Smooth muscle cell (in vitro differentiated cells): ENCODE data around the gene FANCC. TPM values are rescaled to one million over a fixed set of nuclear protein-coding genes. Genes with fewer than 3 reads are reported as not detected.
A peak's percentile ranks its signal among the peaks of the same experiment; 100 is the strongest.

Experiments used
- DNase-seq: peaks from one replicate; lab custom pipeline; 2025; ENCODE audit not compliant: unreplicated experiment; lab: John Stamatoyannopoulos, UW
- H2AFZ ChIP-seq: fragments of 200-600 bp; sonication (generic); 2 replicates; pipeline ENCODE4 v1.6.0; 2016; ENCODE audit warnings: antibody characterized with exemption, low read depth, mild to moderate bottlenecking
- H3F3A ChIP-seq: fragments of 200-600 bp; sonication (generic); 2 replicates; pipeline ENCODE4 v1.6.0; 2017; ENCODE audit warnings: antibody characterized with exemption, low read depth
- H3K27ac ChIP-seq: fragments of 200-600 bp; sonication (generic); 2 replicates; pipeline ENCODE4 v1.5.1; 2016; ENCODE audit warnings: low read depth, mild to moderate bottlenecking
- H3K27me3 ChIP-seq: fragments of 200-600 bp; sonication (generic); 2 replicates; pipeline ENCODE4 v1.6.1; 2016; ENCODE audit warnings: low read depth, mild to moderate bottlenecking
- H3K36me3 ChIP-seq: fragments of 200-600 bp; sonication (generic); 2 replicates; pipeline ENCODE4 v1.5.1; 2016; ENCODE audit warnings: low read depth
- H3K4me1 ChIP-seq: fragments of 200-600 bp; sonication (generic); 2 replicates; pipeline ENCODE4 v1.5.1; 2016; ENCODE audit warnings: low read depth
- H3K4me2 ChIP-seq: fragments of 200-600 bp; sonication (generic); 2 replicates; pipeline ENCODE4 v1.6.0; 2016; ENCODE audit warnings: mild to moderate bottlenecking
- H3K4me3 ChIP-seq: fragments of 200-600 bp; sonication (generic); 2 replicates; pipeline ENCODE4 v1.5.1; 2016; ENCODE audit warnings: mild to moderate bottlenecking
- H3K79me2 ChIP-seq: fragments of 200-600 bp; sonication (generic); 2 replicates; pipeline ENCODE4 v1.6.0; 2016; ENCODE audit warnings: low read depth, mild to moderate bottlenecking
- H3K9ac ChIP-seq: fragments of 200-600 bp; sonication (generic); 2 replicates; pipeline ENCODE4 v1.6.0; 2016; ENCODE audit warnings: low read depth
- H3K9me3 ChIP-seq: fragments of 200-600 bp; sonication (generic); replicated peaks from 2 replicates; pipeline ENCODE4 v1.5.1; 2016; ENCODE audit warnings: low read depth
- H4K20me1 ChIP-seq: fragments of 200-600 bp; sonication (generic); 2 replicates; pipeline ENCODE4 v1.6.0; 2016; ENCODE audit warnings: low read depth
- WGBS: methylation state at CpG from one replicate; pipeline ENCODE4 v1.1.7; 2016; ENCODE audit warnings: low lambda C conversion rate; 5-methylcytosine and 5-hydroxymethylcytosine counted together
- microRNA counts: library from miRNA; unstranded; fragments of <30 nt; microRNA quantifications from one replicate; lab custom pipeline; 2016
- microRNA-seq: library from miRNA; unstranded; fragments of <30 nt; microRNA quantifications from one replicate; pipeline ENCODE4, GENCODE V29; 2016; ENCODE audit warnings: borderline number of aligned reads
- polyA plus RNA-seq: library from polyadenylated mRNA; unstranded; fragments of >200 nt; fragmentation: Nextera tagmentation; extraction: Ambion mirVana; gene quantifications from 2 replicates; pipeline ENCODE4 v1.2.1, GENCODE V29; 2016
- small RNA-seq: library from RNA; depleted of rRNA; stranded (forward); fragments of <200 nt; gene quantifications from one replicate; pipeline ENCODE3, GENCODE V24; 2014
- total RNA-seq: library from RNA; depleted of rRNA; stranded (reverse); fragments of >200 nt; gene quantifications from 2 replicates; pipeline ENCODE4 v1.2.3, GENCODE V29; 2014
- TF ChIP-seq, protein P1 (sequence below): fragments of 200-600 bp; sonication (generic); IDR thresholded peaks from 2 replicates; pipeline ENCODE4 v1.5.1; 2017; ENCODE audit warnings: borderline replicate concordance, mild to moderate bottlenecking, antibody characterized with exemption; ENCODE audit not compliant: insufficient read depth, poor library complexity, severe bottlenecking

The FANCC gene
- total and polyA plus RNA-seq, 2 experiments from 2014 or later, result 11.0 to 11.2 TPM

DNA sequence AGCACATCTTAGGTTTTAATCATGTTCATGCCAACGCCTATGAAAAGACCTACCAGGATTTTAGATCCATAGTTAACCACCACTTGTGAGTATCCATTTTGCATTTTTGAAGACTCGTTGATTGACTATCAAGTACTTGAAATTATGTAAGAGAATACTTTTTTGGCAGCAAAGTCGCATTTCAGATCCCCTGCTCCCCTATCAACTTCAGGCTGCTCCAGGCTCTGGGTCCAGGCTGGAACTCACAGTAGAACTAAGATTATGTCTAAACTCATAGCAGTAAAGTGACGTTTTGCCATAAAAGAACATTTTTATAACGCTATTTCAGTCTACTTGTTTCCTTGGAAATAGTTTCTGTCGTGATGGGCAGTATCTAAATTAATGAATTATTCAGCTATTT, 267.7 kb downstream of the FANCC start:
- peak overlapping the region; percentile 69 for H3K9ac ChIP-seq
- 31% methylated on average over 6 of the region's 6 CpGs for WGBS

More for the DNA sequence above, 267.7 kb downstream of the FANCC start:
- H3K4me1 ChIP-seq, result peaks cover 45% of the 10 kb centered on the region
- peak overlapping the region; percentile 78 for H3K27ac ChIP-seq
- H3K4me2 ChIP-seq, result peak overlapping the region; percentile 87
- peak overlapping the region; percentile 59 for H3K4me3 ChIP-seq
- H4K20me1 ChIP-seq, result peaks cover 91% of the 10 kb centered on the region
- H3K36me3 ChIP-seq, result no peaks in the 10 kb centered on the region
- H2AFZ ChIP-seq, result no peak overlapping the region
- H3F3A ChIP-seq, result peaks cover 47% of the 10 kb centered on the region
- no peaks in the 10 kb centered on the region for H3K9me3 ChIP-seq
- H3K79me2 ChIP-seq, result peaks cover 98% of the 10 kb centered on the region
- H3K27me3 ChIP-seq, result no peaks in the 10 kb centered on the region
- DNase-seq, result no peak
- TF ChIP-seq, protein P1, sequence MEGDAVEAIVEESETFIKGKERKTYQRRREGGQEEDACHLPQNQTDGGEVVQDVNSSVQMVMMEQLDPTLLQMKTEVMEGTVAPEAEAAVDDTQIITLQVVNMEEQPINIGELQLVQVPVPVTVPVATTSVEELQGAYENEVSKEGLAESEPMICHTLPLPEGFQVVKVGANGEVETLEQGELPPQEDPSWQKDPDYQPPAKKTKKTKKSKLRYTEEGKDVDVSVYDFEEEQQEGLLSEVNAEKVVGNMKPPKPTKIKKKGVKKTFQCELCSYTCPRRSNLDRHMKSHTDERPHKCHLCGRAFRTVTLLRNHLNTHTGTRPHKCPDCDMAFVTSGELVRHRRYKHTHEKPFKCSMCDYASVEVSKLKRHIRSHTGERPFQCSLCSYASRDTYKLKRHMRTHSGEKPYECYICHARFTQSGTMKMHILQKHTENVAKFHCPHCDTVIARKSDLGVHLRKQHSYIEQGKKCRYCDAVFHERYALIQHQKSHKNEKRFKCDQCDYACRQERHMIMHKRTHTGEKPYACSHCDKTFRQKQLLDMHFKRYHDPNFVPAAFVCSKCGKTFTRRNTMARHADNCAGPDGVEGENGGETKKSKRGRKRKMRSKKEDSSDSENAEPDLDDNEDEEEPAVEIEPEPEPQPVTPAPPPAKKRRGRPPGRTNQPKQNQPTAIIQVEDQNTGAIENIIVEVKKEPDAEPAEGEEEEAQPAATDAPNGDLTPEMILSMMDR, result no peak

MicroRNAs within 50 kb of the gene (microRNA counts, 767-probe panel; counts per million panel counts)
- 10,416 counts per million, percentile 83 among the panel's probes with 10 or more counts for microRNA hsa-miR-23b-3p (lab: Ali Mortazavi, UCI)
- 10,599 counts per million, percentile 84 among the panel's probes with 10 or more counts for microRNA hsa-miR-27b-3p (lab: Ali Mortazavi, UCI)

Small RNA genes within 50 kb of the gene (microRNA-seq; reads per million reads assigned to microRNA genes)
- 80,803 reads per million, percentile 100 among the genes with 10 or more reads in this experiment for gene MIR23B
- not detected for gene MIR24-1
- gene MIR27B, result 5,828 reads per million, percentile 91 among the genes with 10 or more reads in this experiment
- not detected for gene MIR3074
- not detected for gene MIR6081

Small RNA genes within 50 kb of the gene (small RNA-seq; reads per million reads assigned to genes)
- gene MIR23B (231 reads per million, percentile 99 among the genes with 10 or more reads in this experiment), gene MIR27B (7,140 reads per million, percentile 100 among the genes with 10 or more reads in this experiment), gene MIR3074 (not detected), gene MIR6081 (not detected), gene RNA5SP288 (9.5 reads per million, percentile 77 among the genes with 10 or more reads in this experiment)

Other genes starting within 250 kb of the FANCC start
- 6.3 and 20.6 TPM in 2 replicates for gene PTCH1, start 199.3 kb upstream of the FANCC start, total RNA-seq
- gene PTCH1, start 199.3 kb upstream of the FANCC start, polyA plus RNA-seq, result 3.7 and 5.8 TPM in 2 replicates